HUES48 (cell line): Measurements from ENCODE around the gene UFD1.

Experiments used
- H3K27ac ChIP-seq: one replicate; pipeline ENCODE4 v1.7.0; 2013; ENCODE audit warnings: low read depth, low read length, inconsistent platforms
- H3K27me3 ChIP-seq: 2 replicates; pipeline ENCODE4 v1.6.1; 2013; ENCODE audit warnings: mild to moderate bottlenecking, low read length; ENCODE audit not compliant: control insufficient read depth, insufficient read depth
- H3K36me3 ChIP-seq: 2 replicates; pipeline ENCODE4 v1.6.1; 2013; ENCODE audit warnings: low read length; ENCODE audit not compliant: control insufficient read depth, insufficient read depth
- H3K4me1 ChIP-seq: 2 replicates; pipeline ENCODE4 v1.6.1; 2013; ENCODE audit warnings: mild to moderate bottlenecking, low read length; ENCODE audit not compliant: control insufficient read depth, insufficient read depth
- H3K4me3 ChIP-seq: 2 replicates; pipeline ENCODE4 v1.5.1; 2013; ENCODE audit warnings: mild to moderate bottlenecking, low read depth, low read length
- H3K9ac ChIP-seq: 2 replicates; pipeline ENCODE4 v1.6.1; 2013; ENCODE audit warnings: mild to moderate bottlenecking, low read depth, low read length, moderate library complexity
- H3K9me3 ChIP-seq: 2 replicates; pipeline ENCODE4 v1.6.1; 2013; ENCODE audit warnings: low read length; ENCODE audit not compliant: control insufficient read depth, insufficient read depth

The UFD1 gene

DNA sequence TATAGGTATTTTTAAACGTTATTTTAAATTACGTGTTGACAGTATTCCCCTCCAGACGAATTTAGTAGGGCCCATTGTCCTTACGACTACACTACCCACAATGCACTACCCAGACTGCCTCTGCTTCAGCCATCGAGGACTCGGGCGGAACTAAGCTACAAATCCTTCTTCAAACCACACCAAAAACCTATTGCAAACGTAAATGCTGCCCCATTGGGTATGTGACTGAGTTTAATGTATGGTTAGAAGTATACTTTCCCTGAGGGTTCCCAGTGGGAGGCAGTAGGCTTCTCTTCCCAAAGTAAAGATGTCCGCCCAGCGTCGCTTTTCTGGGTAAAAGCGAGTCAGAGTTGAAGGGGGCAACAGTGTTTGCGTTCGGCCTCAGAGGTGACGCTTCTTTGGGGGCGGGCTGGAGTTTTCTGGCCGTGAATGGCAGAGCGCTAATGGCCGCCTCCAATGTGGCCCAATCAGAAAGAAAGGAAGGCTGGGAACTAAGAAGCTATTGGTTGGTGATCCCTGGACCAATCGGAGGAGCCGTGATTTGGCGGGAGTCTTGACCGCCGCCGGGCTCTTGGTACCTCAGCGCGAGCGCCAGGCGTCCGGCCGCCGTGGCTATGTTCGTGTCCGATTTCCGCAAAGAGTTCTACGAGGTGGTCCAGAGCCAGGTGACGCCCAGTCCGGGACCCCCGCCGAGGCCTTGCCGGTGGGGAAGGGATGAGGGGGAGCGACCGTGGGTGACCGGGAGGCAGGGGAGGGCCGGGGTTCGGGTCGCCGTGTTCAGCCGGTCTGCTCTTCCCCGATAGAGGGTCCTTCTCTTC lies 571 bp upstream of the UFD1 start, which contains the start of gene CDC45:
Gene CDC45, plus strand, starts transcription at position 566 of the 818 bp plus-strand sequence. Its CDS starts 49 bp downstream, at position 615.
- H3K27ac ChIP-seq, result peak within 1 kb of the TSS; percentile 98
- peaks cover 42% of the 10 kb centered on the region for H3K36me3 ChIP-seq

GRCh38 chr22:19478045-19478900 lies 720 bp downstream of the UFD1 start:
- no peaks in the 10 kb centered on the region for H3K9me3 ChIP-seq
- peak overlapping the region; percentile 71 for H3K9ac ChIP-seq
- H3K27me3 ChIP-seq, result no peaks in the 10 kb centered on the region
- H3K36me3 ChIP-seq, result peaks cover 38% of the 10 kb centered on the region
- peak overlapping the region; percentile 71 for H3K4me3 ChIP-seq
- peaks cover 6% of the 10 kb centered on the region; the same call in 1 of the 2 replicates for H3K4me1 ChIP-seq
- H3K27ac ChIP-seq, result peak overlapping the region; percentile 98

More for the DNA sequence above, 571 bp upstream of the UFD1 start, which contains the start of gene CDC45:
- Histone ChIP-seq H3K4me1 (peaks cover 6% of the 10 kb centered on the region; the same call in 1 of the 2 replicates), H3K9me3 (no peaks in the 10 kb centered on the region), H3K9ac (peak within 1 kb of the TSS; percentile 95), H3K27me3 (no peaks in the 10 kb centered on the region), H3K4me3 (peak within 1 kb of the TSS; percentile 71)

DNA sequence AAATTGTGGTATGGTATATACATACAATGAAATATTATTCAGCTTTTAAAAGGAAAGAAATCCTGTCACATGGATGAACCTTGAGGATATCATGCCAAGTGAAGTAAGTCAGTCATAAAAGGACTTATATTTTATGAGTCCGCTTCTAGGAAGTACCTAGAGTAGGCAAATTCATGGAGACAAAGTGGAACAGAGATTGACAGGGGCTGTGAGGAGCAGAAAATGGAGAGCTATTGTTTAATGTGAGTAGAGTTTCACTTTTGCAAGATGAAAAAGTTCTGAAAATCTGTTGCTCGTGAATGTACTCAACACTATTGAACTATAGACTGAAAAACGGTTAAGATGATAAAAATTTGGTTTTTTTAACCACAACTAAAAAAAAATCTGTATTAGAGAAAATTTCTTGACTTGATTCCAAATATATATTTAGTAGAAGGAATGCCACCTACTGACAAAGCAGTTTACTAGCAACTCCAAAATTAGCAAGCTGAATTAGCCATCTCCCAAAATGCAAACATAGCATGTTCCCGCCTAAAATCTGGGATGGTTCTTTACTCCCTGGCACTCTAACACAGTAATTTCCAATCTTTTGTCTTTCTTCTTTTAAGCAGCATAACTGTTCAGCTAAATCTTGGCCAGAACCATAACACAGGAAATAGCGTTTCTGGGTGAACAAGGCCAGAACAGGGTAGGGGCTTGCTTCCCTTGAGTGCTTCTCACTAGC lies 1.5 kb downstream of the UFD1 start:
- no peaks in the 10 kb centered on the region for H3K9me3 ChIP-seq
- H3K27me3 ChIP-seq, result no peaks in the 10 kb centered on the region
- peaks cover 40% of the 10 kb centered on the region for H3K36me3 ChIP-seq
- no peak overlapping the region; the same call in 1 of the 2 replicates for H3K9ac ChIP-seq
- peaks cover 6% of the 10 kb centered on the region; the same call in 1 of the 2 replicates for H3K4me1 ChIP-seq
- no peak overlapping the region for H3K27ac ChIP-seq
- peak overlapping the region; percentile 71 for H3K4me3 ChIP-seq

GRCh38 chr22:19476023-19476422 lies 3.0 kb downstream of the UFD1 start:
- H3K9ac ChIP-seq, result no peak overlapping the region
- no peak overlapping the region for H3K27ac ChIP-seq
- no peaks in the 10 kb centered on the region for H3K27me3 ChIP-seq
- peaks cover 46% of the 10 kb centered on the region for H3K36me3 ChIP-seq
- peaks cover 6% of the 10 kb centered on the region; the same call in 1 of the 2 replicates for H3K4me1 ChIP-seq
- no peaks in the 10 kb centered on the region for H3K9me3 ChIP-seq
- no peak overlapping the region for H3K4me3 ChIP-seq

DNA sequence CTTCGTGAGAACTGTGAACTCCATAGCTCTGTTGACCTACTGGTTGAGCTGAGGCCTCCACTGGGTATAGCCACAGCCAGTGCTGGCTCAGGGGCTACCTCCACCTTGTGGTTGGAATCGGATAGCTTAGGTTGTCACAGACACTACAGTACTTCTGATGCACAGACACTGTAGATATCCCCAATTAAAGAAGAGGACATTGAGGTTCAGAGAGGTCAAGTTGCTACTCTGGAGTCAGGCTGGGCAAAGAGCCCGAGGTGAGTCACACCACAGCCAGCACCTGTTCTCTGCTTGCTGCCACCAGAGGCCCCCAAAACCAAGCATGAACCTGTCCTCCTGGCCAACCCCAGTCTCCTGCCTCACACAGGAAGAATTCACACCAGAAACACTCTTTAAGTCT lies 5.4 kb downstream of the UFD1 start:
- Histone ChIP-seq H3K4me3 (no peak overlapping the region), H3K9me3 (no peaks in the 10 kb centered on the region), H3K27ac (no peak overlapping the region), H3K27me3 (no peaks in the 10 kb centered on the region), H3K36me3 (peaks cover 68% of the 10 kb centered on the region), H3K9ac (no peak overlapping the region), H3K4me1 (peaks cover 6% of the 10 kb centered on the region; the same call in 1 of the 2 replicates)

GRCh38 chr22:19472233-19472632 lies 6.8 kb downstream of the UFD1 start:
- Histone ChIP-seq H3K9me3 (no peaks in the 10 kb centered on the region), H3K36me3 (peaks cover 82% of the 10 kb centered on the region), H3K27ac (no peak overlapping the region), H3K4me1 (no peaks in the 10 kb centered on the region), H3K27me3 (no peaks in the 10 kb centered on the region), H3K4me3 (no peak overlapping the region), H3K9ac (no peak overlapping the region)

DNA sequence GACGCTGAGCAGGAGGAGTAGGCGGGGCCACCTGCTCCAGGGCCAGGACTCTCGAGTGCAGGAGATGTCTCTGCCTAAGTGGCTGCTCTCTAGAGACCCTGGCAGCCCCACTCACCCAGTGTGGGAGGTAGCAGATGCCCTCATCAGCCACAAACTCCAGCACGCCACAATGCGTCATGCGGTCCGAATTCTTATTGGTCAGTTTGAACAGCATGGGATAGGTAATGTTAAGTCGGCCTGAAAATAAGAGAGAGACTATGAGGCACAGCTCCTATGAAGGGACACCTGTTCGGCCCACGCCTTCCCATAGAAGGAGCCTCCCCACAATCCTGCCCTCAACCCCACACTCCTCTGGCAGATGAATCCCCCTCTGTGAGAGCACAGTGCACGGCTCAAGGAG lies 7.4 kb downstream of the UFD1 start:
- no peak overlapping the region for H3K27ac ChIP-seq
- H3K4me1 ChIP-seq, result no peaks in the 10 kb centered on the region
- H3K9ac ChIP-seq, result no peak overlapping the region
- H3K27me3 ChIP-seq, result no peaks in the 10 kb centered on the region
- H3K4me3 ChIP-seq, result no peak overlapping the region
- no peaks in the 10 kb centered on the region for H3K9me3 ChIP-seq
- H3K36me3 ChIP-seq, result peaks cover 88% of the 10 kb centered on the region

- Histone ChIP-seq H3K4me1 (no peaks in the 10 kb centered on the region), H3K27ac (no peak overlapping the region), H3K9ac (no peak overlapping the region), H3K27me3 (no peaks in the 10 kb centered on the region), H3K4me3 (no peak overlapping the region), H3K9me3 (no peaks in the 10 kb centered on the region), H3K36me3 (peaks cover 96% of the 10 kb centered on the region)
Measured at GRCh38 chr22:19470010-19470409, 9.0 kb downstream of the UFD1 start.

- Histone ChIP-seq H3K27ac (no peak overlapping the region), H3K36me3 (peaks cover 96% of the 10 kb centered on the region), H3K4me3 (no peak overlapping the region), H3K9me3 (no peaks in the 10 kb centered on the region), H3K9ac (no peak overlapping the region), H3K27me3 (no peaks in the 10 kb centered on the region), H3K4me1 (no peaks in the 10 kb centered on the region)
Measured at GRCh38 chr22:19469421-19469820, 9.6 kb downstream of the UFD1 start.

DNA sequence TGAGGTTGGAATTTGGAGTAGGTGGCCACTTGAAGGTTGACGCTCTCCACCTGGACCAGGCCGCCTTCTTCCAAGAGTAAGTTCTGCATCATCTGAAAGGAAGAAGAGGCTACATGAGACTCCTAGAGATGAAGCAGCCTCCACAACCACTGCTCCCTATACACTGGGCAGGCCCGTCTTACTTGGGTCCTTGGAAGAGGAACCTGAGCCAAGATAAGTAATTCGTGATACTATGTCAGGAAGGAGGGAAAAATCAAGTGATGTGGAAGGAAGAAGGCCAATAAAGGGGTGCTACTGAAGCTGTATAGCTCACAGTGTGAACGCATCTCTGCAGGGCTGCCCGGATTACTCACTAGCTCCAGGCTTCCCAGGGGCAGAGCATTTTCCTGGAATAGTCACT lies 11.1 kb downstream of the UFD1 start:
- no peak overlapping the region for H3K9ac ChIP-seq
- peaks cover 100% of the 10 kb centered on the region for H3K36me3 ChIP-seq
- no peak overlapping the region for H3K4me3 ChIP-seq
- H3K4me1 ChIP-seq, result no peaks in the 10 kb centered on the region
- H3K27me3 ChIP-seq, result no peaks in the 10 kb centered on the region
- no peak overlapping the region for H3K27ac ChIP-seq
- H3K9me3 ChIP-seq, result no peaks in the 10 kb centered on the region
